Vagina (tissue), 2 donors: Measurements from ENCODE around the gene GBF1.

Experiments used
- POLR2AphosphoS5 ChIP-seq, 2 donors: sonication (generic); formaldehyde crosslinking; IDR thresholded peaks; one replicate each; pipeline ENCODE4 v1.9.0; 2017; ENCODE audit warnings: antibody characterized with exemption in 2 of 2, mild to moderate bottlenecking in 2 of 2, low read depth in 1 of 2; ENCODE audit not compliant: insufficient read depth in 1 of 2
- TF ChIP-seq, protein P1 (sequence below), 3 experiments: fragments of 450-650 bp in 2 of 3; fragments of 200-600 bp in 1 of 3; sonication (generic) in 1 of 3; IDR thresholded peaks; one replicate each; pipeline ENCODE4 v1.5.1; 2017 to 2019; ENCODE audit warnings: antibody characterized with exemption in 3 of 3, mild to moderate bottlenecking in 2 of 3, moderate library complexity in 2 of 3

- TF ChIP-seq, protein P1, sequence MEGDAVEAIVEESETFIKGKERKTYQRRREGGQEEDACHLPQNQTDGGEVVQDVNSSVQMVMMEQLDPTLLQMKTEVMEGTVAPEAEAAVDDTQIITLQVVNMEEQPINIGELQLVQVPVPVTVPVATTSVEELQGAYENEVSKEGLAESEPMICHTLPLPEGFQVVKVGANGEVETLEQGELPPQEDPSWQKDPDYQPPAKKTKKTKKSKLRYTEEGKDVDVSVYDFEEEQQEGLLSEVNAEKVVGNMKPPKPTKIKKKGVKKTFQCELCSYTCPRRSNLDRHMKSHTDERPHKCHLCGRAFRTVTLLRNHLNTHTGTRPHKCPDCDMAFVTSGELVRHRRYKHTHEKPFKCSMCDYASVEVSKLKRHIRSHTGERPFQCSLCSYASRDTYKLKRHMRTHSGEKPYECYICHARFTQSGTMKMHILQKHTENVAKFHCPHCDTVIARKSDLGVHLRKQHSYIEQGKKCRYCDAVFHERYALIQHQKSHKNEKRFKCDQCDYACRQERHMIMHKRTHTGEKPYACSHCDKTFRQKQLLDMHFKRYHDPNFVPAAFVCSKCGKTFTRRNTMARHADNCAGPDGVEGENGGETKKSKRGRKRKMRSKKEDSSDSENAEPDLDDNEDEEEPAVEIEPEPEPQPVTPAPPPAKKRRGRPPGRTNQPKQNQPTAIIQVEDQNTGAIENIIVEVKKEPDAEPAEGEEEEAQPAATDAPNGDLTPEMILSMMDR (IDR thresholded peaks at IDR 0.05) = no peak
- TF ChIP-seq POLR2AphosphoS5 (IDR thresholded peaks at IDR 0.05; ENCODE audit: insufficient read depth in 1 of 2, low read depth in 1 of 2) = no peak
Observed at GRCh38 chr10:102398172-102399020, 153.1 kb downstream of the GBF1 start.
